Ectodermal cell (in vitro differentiated cells): ENCODE measurements around the gene B3GAT1.

Source experiments
- H3K27ac ChIP-seq: 2 replicates; pipeline ENCODE4 v1.7.0; 2013; ENCODE audit warnings: mild to moderate bottlenecking, low read depth, low read length; ENCODE audit not compliant: insufficient read depth, poor library complexity, severe bottlenecking
- H3K27me3 ChIP-seq: 2 replicates; pipeline ENCODE4 v1.7.0; 2013; ENCODE audit warnings: mild to moderate bottlenecking, low read length; ENCODE audit not compliant: insufficient read depth, control insufficient read depth, poor library complexity, severe bottlenecking
- H3K36me3 ChIP-seq: one replicate; pipeline ENCODE4 v1.7.0; 2013; ENCODE audit warnings: low read length; ENCODE audit not compliant: control insufficient read depth, insufficient read depth
- H3K4me1 ChIP-seq: one replicate; pipeline ENCODE4 v1.7.0; 2013; ENCODE audit warnings: low read length; ENCODE audit not compliant: control insufficient read depth, insufficient read depth
- H3K4me3 ChIP-seq: 2 replicates; pipeline ENCODE4 v1.7.0; 2013; ENCODE audit warnings: low read depth, low read length, control low read depth; ENCODE audit not compliant: insufficient read depth
- H3K9me3 ChIP-seq: 2 replicates; pipeline ENCODE4 v1.7.0; 2013; ENCODE audit warnings: mild to moderate bottlenecking, low read length, moderate library complexity; ENCODE audit not compliant: control insufficient read depth
- WGBS, 2 experiments: methylation state at CpG; one replicate each; pipeline ENCODE4 v1.1.7; 2013; ENCODE audit warnings: missing lambda C conversion rate in 2 of 2; 5-methylcytosine and 5-hydroxymethylcytosine counted together

B3GAT1 gene

DNA sequence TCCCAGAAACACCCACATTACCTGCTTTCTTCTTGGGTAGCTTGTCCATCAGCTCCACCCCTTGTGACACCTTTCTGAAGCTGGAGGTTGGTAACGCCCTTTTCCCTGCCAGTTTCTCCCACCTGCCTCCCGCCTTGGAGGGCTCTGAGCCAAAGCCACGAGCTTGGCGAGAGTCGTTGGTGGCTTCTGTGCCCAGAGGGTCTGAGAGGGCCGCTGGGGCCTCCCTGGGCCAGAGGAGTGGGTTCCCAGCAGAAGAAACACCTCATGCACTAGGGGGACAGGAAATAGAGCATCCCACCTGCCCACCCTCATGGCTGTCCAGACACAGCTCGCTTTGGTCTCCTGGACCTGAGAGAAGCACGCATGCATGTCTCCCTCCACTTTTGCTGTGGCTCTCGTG, 37.9 kb downstream of the B3GAT1 start:
- 90 to 91% methylated on average over 9 of the region's 9 CpGs for WGBS, 2 experiments
- Histone ChIP-seq H3K4me3 (no peak overlapping the region), H3K9me3 (no peaks in the 10 kb centered on the region)

DNA sequence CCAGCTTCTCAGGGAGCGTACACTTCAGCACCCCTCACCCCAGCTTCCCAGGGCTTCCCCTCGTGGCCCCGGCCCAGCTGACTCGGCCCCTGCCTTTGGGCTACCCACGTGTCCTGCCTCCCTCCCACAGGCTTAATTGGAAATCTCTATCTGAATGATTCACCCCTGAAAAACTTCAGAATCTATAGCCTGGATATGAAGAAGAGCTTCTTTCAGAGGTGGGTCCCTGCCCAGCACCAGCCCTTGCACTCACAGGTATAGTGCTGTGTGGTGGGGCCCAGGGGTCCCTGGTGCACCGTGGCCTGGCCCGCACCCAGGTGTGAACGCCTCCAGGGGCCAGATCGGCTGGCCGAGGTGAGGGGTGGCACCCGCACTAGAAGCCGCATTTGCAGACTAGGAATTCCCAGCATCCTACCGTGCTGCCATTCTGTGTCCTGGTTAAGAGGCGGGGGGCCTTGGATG, 38.4 kb downstream of the B3GAT1 start:
- H3K9me3 ChIP-seq = no peaks in the 10 kb centered on the region
- WGBS, 2 experiments = 94% methylated on average over 14 of the region's 14 CpGs

More for the DNA sequence above, 37.9 kb downstream of the B3GAT1 start:
- H3K27ac ChIP-seq = no peak overlapping the region
- H3K36me3 ChIP-seq = no peaks in the 10 kb centered on the region
- no peaks in the 10 kb centered on the region for H3K27me3 ChIP-seq
- no peaks in the 10 kb centered on the region for H3K4me1 ChIP-seq

DNA sequence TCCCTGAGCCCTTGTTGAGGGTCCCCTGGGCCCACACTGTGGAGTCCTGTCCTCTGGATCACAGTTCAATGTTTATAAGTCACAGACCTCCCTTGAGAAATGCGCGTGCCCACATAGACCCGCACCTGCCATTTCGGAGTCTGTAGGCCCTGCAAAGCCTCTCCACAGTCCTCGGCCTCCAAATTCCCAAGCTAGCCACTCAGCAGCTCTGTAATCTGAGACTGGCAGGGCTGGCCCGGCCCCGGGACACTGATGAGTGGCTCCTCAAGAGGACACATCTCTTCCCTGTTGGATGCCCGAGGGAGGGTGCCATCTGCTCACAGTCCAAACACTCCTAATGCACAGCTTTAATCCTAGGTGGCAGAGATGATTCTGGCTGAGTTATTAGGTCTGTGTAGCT, 39.1 kb downstream of the B3GAT1 start:
- H3K27ac ChIP-seq = no peak overlapping the region
- 86 to 87% methylated on average over 8 of the region's 8 CpGs for WGBS, 2 experiments
- no peaks in the 10 kb centered on the region for H3K27me3 ChIP-seq
- H3K9me3 ChIP-seq = no peaks in the 10 kb centered on the region
- no peak overlapping the region for H3K4me3 ChIP-seq
- no peaks in the 10 kb centered on the region for H3K36me3 ChIP-seq
- no peaks in the 10 kb centered on the region for H3K4me1 ChIP-seq

More for the DNA sequence above, 38.4 kb downstream of the B3GAT1 start:
- H3K27me3 ChIP-seq = no peaks in the 10 kb centered on the region
- no peak overlapping the region for H3K27ac ChIP-seq
- H3K4me3 ChIP-seq = no peak overlapping the region
- no peaks in the 10 kb centered on the region for H3K4me1 ChIP-seq
- no peaks in the 10 kb centered on the region for H3K36me3 ChIP-seq

DNA sequence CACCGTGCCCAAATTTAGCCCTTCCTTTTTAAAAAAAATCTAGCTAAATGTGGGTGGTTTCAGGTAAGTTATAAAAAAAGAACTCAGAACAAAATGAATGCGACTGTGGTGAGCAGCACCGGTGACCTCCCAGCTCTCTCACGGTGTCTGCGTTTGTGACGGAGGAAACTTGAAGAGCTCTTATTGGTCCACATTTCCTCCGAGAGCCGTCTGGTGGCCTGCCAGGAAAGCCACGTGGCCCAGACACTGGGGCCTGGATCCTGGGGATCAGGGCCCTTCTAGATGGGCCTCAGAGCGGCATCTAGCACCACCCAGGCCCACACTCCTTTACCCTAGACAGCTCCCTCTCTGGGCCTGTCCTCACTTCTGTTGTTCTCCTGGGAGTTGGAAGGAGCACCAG, 39.5 kb downstream of the B3GAT1 start:
- no peak overlapping the region for H3K4me3 ChIP-seq
- no peaks in the 10 kb centered on the region for H3K4me1 ChIP-seq
- H3K9me3 ChIP-seq = no peaks in the 10 kb centered on the region
- 90 to 91% methylated on average over 10 of the region's 10 CpGs for WGBS, 2 experiments
- no peaks in the 10 kb centered on the region for H3K27me3 ChIP-seq
- H3K36me3 ChIP-seq = no peaks in the 10 kb centered on the region
- no peak overlapping the region for H3K27ac ChIP-seq

DNA sequence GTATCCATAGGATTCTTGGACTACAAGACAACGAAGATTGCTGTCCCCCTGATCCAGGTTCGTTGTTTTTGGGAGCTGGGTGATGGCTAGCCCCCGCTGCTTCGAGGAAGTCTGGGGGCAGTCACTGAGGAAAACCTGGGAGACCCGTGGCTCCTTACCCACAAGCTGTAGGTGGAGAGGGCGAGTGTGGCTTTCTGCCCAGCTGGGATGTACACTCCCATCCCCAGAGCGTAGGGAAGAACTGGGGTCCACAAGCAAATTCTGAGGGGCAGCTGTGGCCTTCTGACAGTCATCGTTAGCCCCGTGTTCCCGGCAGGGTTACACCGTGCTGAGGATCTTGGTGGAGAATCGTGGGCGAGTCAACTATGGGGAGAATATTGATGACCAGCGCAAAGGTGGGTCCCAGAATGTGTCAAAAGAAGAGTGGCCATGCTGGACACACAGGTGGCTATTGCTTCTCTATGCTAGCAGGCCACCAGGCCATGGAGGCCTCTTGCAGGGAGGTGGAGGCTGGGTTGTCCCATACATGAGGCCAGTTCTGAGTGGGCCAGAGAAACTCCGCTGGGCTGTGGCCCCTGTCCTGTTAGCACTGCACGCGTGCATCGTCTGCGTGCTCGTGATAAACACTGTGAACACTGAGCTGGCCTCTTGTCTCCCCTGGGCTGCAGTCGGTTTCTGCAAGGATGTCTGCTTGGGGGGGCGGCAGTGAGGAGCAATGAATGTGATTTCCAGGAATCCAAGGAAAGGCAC, 40.4 kb downstream of the B3GAT1 start:
- H3K9me3 ChIP-seq = no peaks in the 10 kb centered on the region
- H3K36me3 ChIP-seq = no peaks in the 10 kb centered on the region
- no peak overlapping the region for H3K27ac ChIP-seq
- no peak overlapping the region for H3K4me3 ChIP-seq
- no peaks in the 10 kb centered on the region for H3K27me3 ChIP-seq
- WGBS, 2 experiments = 95% methylated on average over 22 of the region's 22 CpGs
- H3K4me1 ChIP-seq = no peaks in the 10 kb centered on the region

DNA sequence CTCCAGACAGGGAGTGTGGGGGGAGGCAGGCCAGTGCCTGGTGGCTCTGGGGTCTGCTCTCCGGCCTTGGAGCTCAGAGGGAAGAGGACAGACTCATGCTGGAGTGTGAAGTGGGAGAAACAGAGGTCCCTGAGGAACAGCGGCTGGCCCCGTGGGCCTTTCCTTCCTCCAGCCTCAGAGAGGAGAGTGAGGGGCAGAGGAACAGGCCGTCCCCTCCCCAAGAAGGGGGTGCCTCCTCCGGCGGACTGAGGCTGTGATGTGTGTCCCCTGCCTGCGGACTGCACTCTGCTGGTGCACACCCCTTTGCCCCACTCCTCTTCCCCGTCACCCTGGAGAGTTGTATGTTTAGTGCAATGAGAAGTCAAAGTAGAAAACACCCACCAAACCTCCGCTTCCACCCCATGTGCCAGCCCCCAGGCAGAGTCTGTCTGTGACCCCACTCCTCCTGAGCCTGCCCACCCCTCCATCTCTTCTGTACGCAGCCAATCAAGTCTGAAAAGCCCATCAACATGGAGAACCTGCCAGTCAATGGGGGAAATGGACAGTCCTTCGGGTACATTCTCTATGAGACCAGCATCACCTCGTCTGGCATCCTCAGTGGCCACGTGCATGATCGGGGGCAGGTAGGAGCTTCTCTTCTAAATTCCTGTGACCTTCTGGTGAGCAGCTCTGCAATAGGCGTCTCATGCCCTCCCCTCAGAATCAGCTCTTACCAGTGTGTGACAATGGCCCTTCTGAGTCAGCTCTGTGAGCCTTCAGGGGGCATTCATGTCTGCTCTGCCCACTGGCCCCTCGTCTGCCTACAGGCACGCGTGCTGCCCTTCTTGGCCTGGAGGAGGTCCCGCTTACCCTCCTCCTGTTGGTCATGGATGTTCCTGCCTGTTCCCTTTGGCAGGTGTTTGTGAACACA, 41.3 kb downstream of the B3GAT1 start:
- Histone ChIP-seq H3K27ac (no peak overlapping the region), H3K36me3 (no peaks in the 10 kb centered on the region), H3K4me1 (no peaks in the 10 kb centered on the region), H3K4me3 (no peak overlapping the region), H3K27me3 (no peaks in the 10 kb centered on the region), H3K9me3 (no peaks in the 10 kb centered on the region)
- 90 to 92% methylated on average over 16 to 19 of the region's 19 CpGs for WGBS, 2 experiments

DNA sequence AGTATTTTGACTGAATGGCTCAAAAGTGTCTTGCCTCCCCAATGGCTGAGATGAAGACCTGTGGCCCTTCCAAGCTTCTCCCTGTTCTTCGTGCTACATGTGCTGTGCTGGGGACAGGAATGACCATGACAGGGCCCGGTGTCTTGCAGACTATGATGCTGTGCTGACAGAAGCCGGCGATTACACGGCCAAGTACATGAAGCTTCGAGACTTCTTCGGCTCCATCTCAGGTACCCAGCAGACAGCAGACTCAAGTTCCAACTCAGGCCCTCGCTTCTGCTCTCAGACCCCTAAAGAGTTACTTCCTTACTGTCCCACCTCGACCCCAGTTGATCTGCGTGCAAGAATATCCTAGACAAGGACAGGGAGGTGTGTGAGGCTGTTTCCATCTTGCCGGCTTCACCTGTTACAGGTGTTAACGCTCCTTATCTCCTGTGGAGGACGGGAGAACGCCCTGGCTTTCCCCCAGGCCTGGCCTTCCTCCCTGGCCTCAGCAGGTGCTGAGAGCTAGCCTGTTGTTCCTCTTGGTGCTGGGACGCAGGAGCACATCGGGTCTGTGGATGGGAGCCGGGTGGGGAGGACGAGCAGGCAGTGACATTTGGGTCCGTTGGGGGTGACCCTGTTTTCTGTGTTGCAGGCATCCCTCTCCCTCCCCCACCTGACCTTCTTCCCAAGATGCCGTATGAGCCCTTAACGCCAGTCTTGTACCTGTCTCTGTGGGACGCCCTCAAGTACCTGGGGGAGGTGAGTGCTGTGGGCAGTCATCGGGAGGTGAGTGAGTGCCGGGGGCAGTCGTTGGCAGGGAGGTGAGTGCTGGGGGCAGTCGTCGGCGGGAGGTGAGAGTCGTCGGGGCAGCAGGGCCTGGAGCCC, 42.2 kb downstream of the B3GAT1 start:
- no peak overlapping the region for H3K4me3 ChIP-seq

DNA sequence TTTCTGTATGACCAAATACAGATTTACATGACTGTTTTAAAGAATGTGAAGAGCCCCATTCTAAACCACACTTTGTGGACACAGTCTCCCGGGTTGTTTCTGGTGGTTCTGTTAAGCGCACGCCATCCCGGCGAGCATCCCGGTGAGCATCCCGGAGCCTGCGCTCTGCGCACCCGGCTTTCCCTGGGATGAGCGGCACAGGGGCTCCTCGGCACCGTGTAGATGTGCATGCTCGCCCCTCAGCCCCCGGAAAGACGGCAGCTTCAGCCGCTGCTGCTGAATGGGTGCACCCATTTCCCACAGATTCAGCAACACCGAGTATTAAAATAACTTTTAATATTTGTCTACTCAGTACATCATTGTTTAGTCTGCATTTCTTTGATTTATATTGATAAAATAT, 44.3 kb downstream of the B3GAT1 start:
- Histone ChIP-seq H3K4me3 (no peak overlapping the region), H3K4me1 (no peaks in the 10 kb centered on the region), H3K27ac (no peak overlapping the region), H3K9me3 (no peaks in the 10 kb centered on the region), H3K27me3 (no peaks in the 10 kb centered on the region), H3K36me3 (no peaks in the 10 kb centered on the region)
- WGBS, 2 experiments = 92 to 93% methylated on average over 17 to 18 of the region's 18 CpGs

More for the DNA sequence above, 42.2 kb downstream of the B3GAT1 start:
- H3K9me3 ChIP-seq = no peaks in the 10 kb centered on the region
- H3K36me3 ChIP-seq = no peaks in the 10 kb centered on the region
- no peak overlapping the region for H3K27ac ChIP-seq
- WGBS, 2 experiments = 92% methylated on average over 30 of the region's 30 CpGs
- H3K27me3 ChIP-seq = no peaks in the 10 kb centered on the region
- no peaks in the 10 kb centered on the region for H3K4me1 ChIP-seq

DNA sequence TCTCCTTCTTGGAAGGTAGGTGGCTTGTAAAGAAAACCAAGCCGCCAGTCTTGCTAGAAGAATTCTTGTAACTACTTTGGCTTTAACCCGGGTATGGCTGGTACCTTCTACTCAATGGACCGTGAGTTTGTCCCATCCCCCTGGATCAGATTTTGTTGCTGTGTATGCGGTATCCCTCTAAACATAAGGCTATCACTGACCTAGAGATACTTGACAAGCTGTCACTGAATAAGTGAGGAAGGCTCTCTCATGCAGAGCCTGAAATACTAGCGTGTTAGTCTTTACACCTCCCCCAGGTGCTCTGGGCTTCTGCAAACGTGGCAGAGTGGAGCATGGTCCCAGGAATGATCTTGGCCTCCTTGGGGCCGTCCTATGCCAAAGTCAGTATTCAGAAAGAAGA, 45.8 kb downstream of the B3GAT1 start:
- 89 to 90% methylated on average over 7 of the region's 7 CpGs for WGBS, 2 experiments
- no peaks in the 10 kb centered on the region for H3K36me3 ChIP-seq
- no peak overlapping the region for H3K4me3 ChIP-seq
- no peaks in the 10 kb centered on the region for H3K9me3 ChIP-seq
- H3K27me3 ChIP-seq = no peaks in the 10 kb centered on the region
- no peak overlapping the region for H3K27ac ChIP-seq
- no peaks in the 10 kb centered on the region for H3K4me1 ChIP-seq
